GM12875 (cell line): ENCODE results near the gene ZNF521.

ENCODE experiments used
- H3K4me3 ChIP-seq: one replicate; pipeline ENCODE4 v1.5.1; 2011; ENCODE audit warnings: low read depth, low read length, control low read depth
- TF ChIP-seq, protein P1 (sequence below): IDR thresholded peaks from 2 replicates; pipeline ENCODE4 v1.5.1; 2011; ENCODE audit warnings: low read depth, mild to moderate bottlenecking, control low read depth, inconsistent platforms, low read length, moderate library complexity, borderline replicate concordance; ENCODE audit not compliant: insufficient read depth

ZNF521 gene

DNA sequence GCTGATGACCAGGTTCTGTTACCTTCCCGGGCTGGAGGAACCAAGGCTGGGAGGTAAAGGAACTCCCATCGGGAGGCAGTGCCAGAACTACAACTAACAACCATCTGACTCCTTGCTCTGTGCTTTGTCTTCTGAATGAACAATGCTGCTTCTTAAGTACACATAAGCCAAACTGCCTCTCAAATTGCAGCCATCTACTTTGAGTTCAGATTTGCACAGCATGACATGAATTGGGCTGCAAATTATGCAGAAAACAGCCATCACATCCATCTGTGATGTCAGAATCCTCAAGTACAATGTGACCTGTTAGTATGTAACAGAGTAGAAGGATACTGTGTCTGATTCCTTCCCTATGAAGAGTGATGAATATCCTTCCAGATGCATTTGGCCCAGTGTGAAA lies 290.6 kb downstream of the ZNF521 start:
- TF ChIP-seq, protein P1, sequence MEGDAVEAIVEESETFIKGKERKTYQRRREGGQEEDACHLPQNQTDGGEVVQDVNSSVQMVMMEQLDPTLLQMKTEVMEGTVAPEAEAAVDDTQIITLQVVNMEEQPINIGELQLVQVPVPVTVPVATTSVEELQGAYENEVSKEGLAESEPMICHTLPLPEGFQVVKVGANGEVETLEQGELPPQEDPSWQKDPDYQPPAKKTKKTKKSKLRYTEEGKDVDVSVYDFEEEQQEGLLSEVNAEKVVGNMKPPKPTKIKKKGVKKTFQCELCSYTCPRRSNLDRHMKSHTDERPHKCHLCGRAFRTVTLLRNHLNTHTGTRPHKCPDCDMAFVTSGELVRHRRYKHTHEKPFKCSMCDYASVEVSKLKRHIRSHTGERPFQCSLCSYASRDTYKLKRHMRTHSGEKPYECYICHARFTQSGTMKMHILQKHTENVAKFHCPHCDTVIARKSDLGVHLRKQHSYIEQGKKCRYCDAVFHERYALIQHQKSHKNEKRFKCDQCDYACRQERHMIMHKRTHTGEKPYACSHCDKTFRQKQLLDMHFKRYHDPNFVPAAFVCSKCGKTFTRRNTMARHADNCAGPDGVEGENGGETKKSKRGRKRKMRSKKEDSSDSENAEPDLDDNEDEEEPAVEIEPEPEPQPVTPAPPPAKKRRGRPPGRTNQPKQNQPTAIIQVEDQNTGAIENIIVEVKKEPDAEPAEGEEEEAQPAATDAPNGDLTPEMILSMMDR: no peak
- H3K4me3 ChIP-seq: no peak overlapping the region

DNA sequence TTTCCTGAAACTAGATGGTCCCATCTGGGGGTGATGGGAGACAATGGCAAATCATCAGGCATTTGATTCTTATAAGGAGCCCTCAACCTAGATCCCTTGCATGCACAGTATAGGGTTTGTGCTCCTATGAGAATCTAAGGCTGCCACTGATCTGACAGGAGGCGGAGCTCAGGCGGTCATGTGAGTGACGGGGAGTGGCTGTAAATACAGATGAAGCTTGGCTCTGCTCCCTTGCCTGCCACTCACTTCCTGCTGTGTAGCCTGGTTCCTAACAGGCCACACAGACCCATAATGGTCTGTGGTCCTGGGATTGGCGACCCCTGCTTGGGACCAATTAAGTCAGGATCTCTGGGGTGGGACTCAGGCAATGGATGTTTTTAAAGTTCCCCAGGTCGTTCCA lies 293.4 kb downstream of the ZNF521 start:
- TF ChIP-seq, protein P1: no peak
- H3K4me3 ChIP-seq: no peak overlapping the region

DNA sequence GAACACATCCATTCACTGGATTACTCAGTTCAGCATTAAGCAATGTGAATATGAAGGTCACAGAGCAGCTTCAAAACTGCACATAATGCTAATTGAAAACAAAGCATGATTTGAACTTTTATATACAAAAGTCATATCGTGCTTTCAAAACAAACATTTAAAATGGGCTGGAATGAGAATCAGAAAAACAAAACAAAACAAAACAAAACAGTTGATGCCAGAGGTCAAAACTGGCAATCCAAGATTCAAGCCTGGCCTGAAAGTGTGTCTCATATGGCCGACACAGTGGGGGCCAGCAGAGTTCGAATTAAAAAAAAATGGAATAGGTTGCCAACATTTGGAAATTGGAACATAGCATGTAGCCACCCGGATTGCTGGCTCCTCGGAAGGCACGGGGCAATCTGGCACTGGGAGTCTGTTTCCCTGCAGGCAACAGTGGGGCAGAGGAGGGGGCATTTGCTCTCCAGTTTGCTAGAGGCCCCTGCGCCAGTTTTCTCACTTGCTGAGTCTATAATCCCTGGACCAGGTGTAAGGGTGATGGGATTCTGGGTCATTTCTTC lies 294.4 kb downstream of the ZNF521 start:
- TF ChIP-seq, protein P1: no peak
- H3K4me3 ChIP-seq: no peak overlapping the region

DNA sequence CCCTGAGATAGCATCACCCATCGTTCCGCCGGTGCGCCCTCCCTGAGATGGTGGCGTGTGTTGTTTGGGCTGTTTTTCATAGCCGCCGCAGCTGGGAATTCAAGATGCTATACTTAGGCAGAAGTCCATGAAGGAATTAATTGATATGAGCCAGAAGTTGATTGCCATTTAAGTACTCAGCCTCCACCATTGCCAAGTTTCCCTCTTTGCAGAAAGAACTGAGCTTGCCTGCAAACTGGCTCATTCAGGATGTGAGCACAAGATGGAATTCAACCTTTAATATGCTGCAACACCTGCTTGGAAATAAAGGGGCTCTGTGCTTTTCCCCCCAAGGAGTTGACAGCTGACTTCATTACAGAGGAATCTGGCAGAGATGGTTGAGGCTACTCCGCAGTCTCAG lies 295.5 kb downstream of the ZNF521 start:
- TF ChIP-seq, protein P1: no peak
- H3K4me3 ChIP-seq: no peak overlapping the region

DNA sequence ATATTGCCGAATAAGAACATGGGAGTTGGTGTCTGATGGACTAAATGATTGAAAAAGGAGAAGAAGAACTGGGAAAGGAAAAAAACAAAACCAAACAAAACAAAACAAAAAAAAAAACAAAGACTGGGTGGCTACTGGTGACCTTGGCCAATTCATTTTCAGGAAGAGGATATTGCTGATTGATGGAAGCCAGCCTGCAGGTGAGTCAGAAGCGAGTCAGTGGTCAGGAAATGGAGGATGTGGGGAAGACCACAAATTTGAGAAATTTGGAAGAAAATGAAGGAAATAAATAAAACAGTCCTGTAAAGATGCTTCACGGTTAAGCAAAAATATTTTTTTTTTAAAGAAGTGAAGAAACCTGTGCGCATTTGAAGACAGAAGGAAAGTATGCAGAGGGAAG lies 296.9 kb downstream of the ZNF521 start:
- no peak overlapping the region for H3K4me3 ChIP-seq
- TF ChIP-seq, protein P1: no peak

DNA sequence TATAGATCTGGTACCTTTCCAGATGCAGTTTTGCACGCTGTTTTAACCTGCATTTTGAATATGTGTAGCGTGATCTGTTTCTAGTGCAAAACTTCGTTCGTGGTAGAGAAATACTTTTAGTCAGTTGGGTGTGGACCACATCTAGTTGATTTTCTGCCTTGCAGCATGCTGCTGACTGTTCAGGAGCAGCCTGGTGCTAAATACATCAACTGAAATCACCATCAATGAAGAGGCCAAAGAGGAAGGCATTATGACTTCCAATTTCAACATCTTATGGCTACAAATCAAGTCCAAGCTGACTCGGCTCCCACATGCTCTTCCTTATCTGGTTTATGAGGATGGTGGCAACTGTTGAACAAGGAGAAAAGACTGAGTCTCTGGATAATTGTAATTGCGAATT lies 298.5 kb downstream of the ZNF521 start:
- TF ChIP-seq, protein P1: no peak
- no peak overlapping the region for H3K4me3 ChIP-seq

- H3K4me3 ChIP-seq: no peak overlapping the region
- TF ChIP-seq, protein P1: no peak
Measured at GRCh38 chr18:25052511-25052921, 299.4 kb downstream of the ZNF521 start.
